A549 treated with CORT108297 at 1 μM for 4 hours (cell line): ENCODE results near the gene CENPVL2. TPM values are rescaled to one million over a fixed set of nuclear protein-coding genes. Genes with fewer than 3 reads are reported as not detected.

ENCODE experiments used
- total RNA-seq: library from RNA; stranded (reverse); fragments of 200-300 nt; extraction: Qiagen RNA extraction; gene quantifications from 5 replicates; pipeline ENCODE4 v1.2.3, GENCODE V29; 2022

The CENPVL2 gene
- not detected in 5 replicates for total RNA-seq

DNA sequence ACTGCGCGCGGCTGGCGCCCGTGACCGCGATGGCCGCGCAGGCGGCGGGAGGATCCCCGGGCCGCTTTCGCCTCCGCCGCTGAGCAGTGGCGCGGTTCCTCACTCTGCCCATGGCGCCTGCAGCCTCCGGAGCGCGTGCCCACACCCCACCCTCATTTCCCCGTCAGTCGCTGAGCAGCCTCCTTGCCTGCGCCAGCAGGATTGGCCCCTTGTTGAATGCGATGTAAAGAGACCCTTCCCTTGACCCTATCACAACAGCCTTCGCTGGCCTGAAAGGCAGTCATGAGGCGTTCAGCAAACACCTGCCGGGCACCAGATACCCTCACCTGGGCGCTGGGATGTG is at the start of gene CENPVL2:
CENPVL2 (minus strand) TSS at position 112 of the 343 bp plus-strand sequence; CDS start at position 112, 0 bp downstream.

DNA sequence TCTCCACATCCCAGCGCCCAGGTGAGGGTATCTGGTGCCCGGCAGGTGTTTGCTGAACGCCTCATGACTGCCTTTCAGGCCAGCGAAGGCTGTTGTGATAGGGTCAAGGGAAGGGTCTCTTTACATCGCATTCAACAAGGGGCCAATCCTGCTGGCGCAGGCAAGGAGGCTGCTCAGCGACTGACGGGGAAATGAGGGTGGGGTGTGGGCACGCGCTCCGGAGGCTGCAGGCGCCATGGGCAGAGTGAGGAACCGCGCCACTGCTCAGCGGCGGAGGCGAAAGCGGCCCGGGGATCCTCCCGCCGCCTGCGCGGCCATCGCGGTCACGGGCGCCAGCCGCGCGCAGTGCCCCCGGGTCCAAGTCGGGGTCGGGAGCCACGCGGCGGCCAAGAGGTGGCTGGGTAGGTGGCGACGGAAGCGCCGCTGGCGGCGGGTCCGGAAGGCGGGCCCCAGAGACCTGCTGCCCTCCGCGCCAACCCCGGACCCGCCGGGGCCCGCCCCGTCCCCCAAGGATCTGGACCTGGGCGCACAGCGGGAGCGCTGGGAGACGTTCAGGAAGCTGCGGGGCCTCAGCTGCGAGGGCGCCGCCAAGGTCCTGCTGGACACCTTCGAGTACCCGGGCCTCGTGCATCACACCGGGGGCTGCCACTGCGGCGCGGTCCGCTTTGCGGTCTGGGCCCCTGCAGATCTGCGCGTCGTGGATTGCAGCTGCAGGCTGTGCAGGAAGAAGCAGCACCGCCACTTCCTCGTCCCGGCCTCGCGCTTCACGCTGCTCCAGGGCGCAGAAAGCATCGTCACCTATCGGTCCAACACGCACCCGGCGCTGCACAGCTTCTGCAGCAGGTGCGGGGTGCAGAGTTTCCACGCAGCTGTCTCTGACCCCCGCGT is 27.9 kb upstream of the CENPVL2 start, which contains the start of gene CENPVL1:
CENPVL1 (plus strand) TSS at position 236 of the 888 bp plus-strand sequence; CDS start at position 236, 0 bp downstream.

Other genes starting within 250 kb of the CENPVL2 start
- 2.8 to 3.8 TPM (median 3.4 TPM) in 5 replicates for gene NUDT11, start 186.2 kb downstream of the CENPVL2 start, total RNA-seq
- 0.06 to 0.20 TPM (median 0.15 TPM) in 5 replicates for gene CENPVL3, start 63.9 kb downstream of the CENPVL2 start, total RNA-seq
- gene CENPVL1, start 27.7 kb upstream of the CENPVL2 start, total RNA-seq: not detected in 5 replicates
- gene GSPT2, start 60.6 kb upstream of the CENPVL2 start, total RNA-seq: 7.7 to 10.9 TPM (median 8.5 TPM) in 5 replicates
- 65.5 to 89.0 TPM (median 79.4 TPM) in 5 replicates for gene MAGED1, start 210.8 kb upstream of the CENPVL2 start, total RNA-seq